ENCODE data around the gene STXBP3. TPM values are rescaled to one million over a fixed set of nuclear protein-coding genes. Genes with fewer than 3 reads are reported as not detected.
A peak's percentile ranks its signal among the peaks of the same experiment; 100 is the strongest.

STXBP3 gene
- total and polyA plus RNA-seq, 2 of the 8 experiments (the other 6 are each of a cell fraction or from before 2014, with no cell fraction given): 6.0 to 38.5 TPM

GRCh38 chr1:108814343-108815125 lies 68.1 kb downstream of the STXBP3 start:
- H3K23me2 ChIP-seq (ENCODE audit: low read depth, low read length): no peaks in the 10 kb centered on the region
- no peak overlapping the region for H3K27ac ChIP-seq (ENCODE audit: low read depth, low read length)
- H3K79me2 ChIP-seq (ENCODE audit: control insufficient read depth in 1 of 2, insufficient read depth in 2 of 2, low read length in 2 of 2): no peaks in the 10 kb centered on the region
- no peak overlapping the region for H3K4ac ChIP-seq (replicated peaks; ENCODE audit: insufficient read length, low read depth, low read length)
- H4K20me1 ChIP-seq (replicated peaks in 1 of 2; ENCODE audit: control insufficient read depth in 1 of 2, insufficient read depth in 2 of 2, low read length in 2 of 2): no peaks in the 10 kb centered on the region
- H2BK15ac ChIP-seq (ENCODE audit: low read length): no peak overlapping the region
- no peak overlapping the region for H2AK5ac ChIP-seq (ENCODE audit: low read depth, low read length)
- no peak overlapping the region for H2BK120ac ChIP-seq (replicated peaks; ENCODE audit: low read depth, low read length)
- no peaks in the 10 kb centered on the region for H3K9me3 ChIP-seq (ENCODE audit: insufficient read depth in 2 of 2, low read depth in 1 of 2, low read length in 1 of 2)
- WGBS, 2 experiments (ENCODE audit: extremely low coverage in 1 of 2, insufficient coverage in 1 of 2, insufficient read length in 1 of 2, insufficient replicate concordance in 2 of 2, low coverage in 1 of 2, low lambda C conversion rate in 2 of 2, missing lambda C conversion rate in 1 of 2): 87% methylated on average over 4 of the region's 4 CpGs; no CpG with 5 or more reads in 1 of the 2 experiments
- H3K4me1 ChIP-seq (replicated peaks in 1 of 4; ENCODE audit: control insufficient read depth in 3 of 4, insufficient read depth in 4 of 4, low read length in 3 of 4): peaks cover 0 to 25% (median 5%) of the 10 kb centered on the region in 4 experiments; a peak in 4 of 7 replicates
- DNase-seq (ENCODE audit: low read depth in 1 of 2, low spot score in 2 of 2): no peak
- H2BK5ac ChIP-seq (ENCODE audit: low read depth, low read length): no peak overlapping the region
- H3K79me1 ChIP-seq (ENCODE audit: low read depth, low read length): no peaks in the 10 kb centered on the region
- H3K9ac ChIP-seq (replicated peaks in 1 of 4; ENCODE audit: extremely low read depth in 1 of 4, low read depth in 3 of 4, low read length in 3 of 4): no peak overlapping the region
- H3K27me3 ChIP-seq (replicated peaks in 1 of 4; ENCODE audit: control insufficient read depth in 3 of 4, extremely low read depth in 1 of 4, insufficient read depth in 3 of 4, low read length in 3 of 4): no peaks in the 10 kb centered on the region
- peak overlapping the region; percentile 56; the same call in 1 of the 2 replicates for H2AFZ ChIP-seq (ENCODE audit: low read length)
- no peak overlapping the region for H4K8ac ChIP-seq (ENCODE audit: extremely low read depth, insufficient read depth, low read length)
- H3K36me3 ChIP-seq (ENCODE audit: control insufficient read depth in 2 of 4, insufficient read depth in 4 of 4, low read length in 3 of 4): no peaks in the 10 kb centered on the region; a peak in 2 of 8 replicates
- no peak overlapping the region for H4K91ac ChIP-seq (replicated peaks; ENCODE audit: insufficient read length, low read length)
- no peak overlapping the region for H2BK20ac ChIP-seq (ENCODE audit: low read length)
- no peak for FAIRE-seq
- POLR2A ChIA-PET (ENCODE audit: partially characterized antibody): interaction anchor here (0.8 kb wide), 2 partner anchors 22 to 189 kb away, joined by 3 read pairs; no protein-coding TSS in a partner anchor
- H3K18ac ChIP-seq (ENCODE audit: extremely low read depth, low read length): no peak overlapping the region
- H3K4me3 ChIP-seq (ENCODE audit: extremely low read depth in 1 of 4, insufficient read depth in 2 of 4, low read depth in 3 of 4, low read length in 4 of 4): no peak overlapping the region
- TF ChIP-seq EP300 (IDR thresholded peaks at IDR 0.05; ENCODE audit: borderline replicate concordance in 1 of 2, low read depth in 2 of 2, low read length in 2 of 2) (no peak), SP4 (IDR thresholded peaks at IDR 0.05; ENCODE audit: low read length) (no peak), SUZ12 (IDR thresholded peaks at IDR 0.05; ENCODE audit: low read length) (no peak), YY1 (IDR thresholded peaks at IDR 0.05; ENCODE audit: low read depth, low read length) (no peak), ATF3 (IDR thresholded peaks at IDR 0.05; ENCODE audit: insufficient read depth, low read depth, low read length) (no peak), SRF (IDR thresholded peaks at IDR 0.05; ENCODE audit: low read depth, low read length) (no peak), SIN3A (conservative IDR thresholded peaks at IDR 0.05 in 1 of 2, IDR thresholded peaks at IDR 0.05 in 1 of 2; ENCODE audit: low read depth in 1 of 2, low read length in 2 of 2) (no peak), SIRT6 (IDR thresholded peaks at IDR 0.05; ENCODE audit: low read length) (no peak), RXRA (IDR thresholded peaks at IDR 0.05; ENCODE audit: insufficient read depth, low read depth, low read length) (no peak), HDAC2 (IDR thresholded peaks at IDR 0.05; ENCODE audit: borderline replicate concordance in 1 of 2, low read depth in 2 of 2, low read length in 2 of 2) (no peak)
- no peak overlapping the region for H3K14ac ChIP-seq (ENCODE audit: insufficient read length)
- H3K23ac ChIP-seq (ENCODE audit: insufficient read length): no peak overlapping the region
- CTCF ChIA-PET (ENCODE audit: partially characterized antibody): interaction anchor here (0.8 to 1.2 kb wide), 3 partner anchors 82 to 382 kb away, joined by 3 to 4 read pairs (median 4); no protein-coding TSS in a partner anchor
- no peak overlapping the region for H3K56ac ChIP-seq (replicated peaks; ENCODE audit: insufficient read length, low read depth, low read length)
- H3K4me2 ChIP-seq (ENCODE audit: insufficient read depth in 1 of 2, low read depth in 2 of 2, low read length in 2 of 2): no peak overlapping the region
- H2BK12ac ChIP-seq (ENCODE audit: low read depth, low read length): 0 out of 2 replicates have a peak overlapping the region, but pooled peaks have one; percentile 2
- no peak overlapping the region for H4K5ac ChIP-seq (ENCODE audit: insufficient read length, low read depth, low read length)
